RWPE2 (cell line): ENCODE data around the gene ABT1.

Experiments used
- ATAC-seq: fragments of 200-7000 bp; cut with Tn5 transposase; 3 replicates; pipeline ENCODE4 v1.9.1; 2021; ENCODE audit warnings: low read depth
- DNase-seq: peaks from one replicate; pipeline ENCODE4 v3.0.0-alpha.2; 2020; ENCODE audit warnings: low spot score
- H3K27ac ChIP-seq: fragments of 450-650 bp; 2 replicates; pipeline ENCODE4 v1.5.1; 2017; ENCODE audit warnings: mild to moderate bottlenecking; ENCODE audit not compliant: poor library complexity, severe bottlenecking
- H3K27me3 ChIP-seq: fragments of 250-450 bp; sonication (Bioruptor Pico); 2 replicates; pipeline ENCODE4 v1.5.1; 2021; ENCODE audit warnings: mild to moderate bottlenecking, moderate library complexity; ENCODE audit not compliant: insufficient read depth, poor library complexity, severe bottlenecking
- H3K36me3 ChIP-seq: fragments of 250-450 bp; sonication (Bioruptor Pico); 2 replicates; pipeline ENCODE4 v1.5.1; 2020; ENCODE audit warnings: low read depth, mild to moderate bottlenecking, moderate library complexity
- H3K4me1 ChIP-seq: fragments of 250-450 bp; sonication (Bioruptor Pico); 2 replicates; pipeline ENCODE4 v1.5.1; 2021; ENCODE audit warnings: mild to moderate bottlenecking, moderate library complexity; ENCODE audit not compliant: insufficient read depth, poor library complexity, severe bottlenecking
- H3K4me3 ChIP-seq: fragments of 250-450 bp; sonication (Bioruptor Pico); 2 replicates; pipeline ENCODE4 v1.5.1; 2021; ENCODE audit warnings: mild to moderate bottlenecking, moderate library complexity; ENCODE audit not compliant: severe bottlenecking
- H3K9me3 ChIP-seq: fragments of 250-450 bp; sonication (Bioruptor Pico); 2 replicates; pipeline ENCODE4 v1.5.1; 2021; ENCODE audit warnings: mild to moderate bottlenecking, moderate library complexity; ENCODE audit not compliant: severe bottlenecking
- CTCF ChIP-seq: fragments of 450-650 bp; IDR thresholded peaks from one replicate; pipeline ENCODE4 v1.5.1; 2017; ENCODE audit warnings: mild to moderate bottlenecking, moderate library complexity; ENCODE audit not compliant: poor library complexity, severe bottlenecking

Gene ABT1

GRCh38 chr6:26597389-26597766, 625 bp downstream of the ABT1 start:
- no peaks in the 10 kb centered on the region for H3K9me3 ChIP-seq
- H3K27ac ChIP-seq, result peak overlapping the region; percentile 74
- ATAC-seq (no peak), DNase-seq (no peak)
- TF ChIP-seq CTCF, result no peak
- H3K36me3 ChIP-seq, result peaks cover 15% of the 10 kb centered on the region
- no peaks in the 10 kb centered on the region for H3K27me3 ChIP-seq
- H3K4me3 ChIP-seq, result peak overlapping the region; percentile 87
- no peaks in the 10 kb centered on the region for H3K4me1 ChIP-seq

- DNase-seq (no peak), ATAC-seq (no peak)
- Histone ChIP-seq H3K9me3 (no peaks in the 10 kb centered on the region), H3K4me3 (peak overlapping the region; percentile 87), H3K27me3 (no peaks in the 10 kb centered on the region), H3K27ac (no peak overlapping the region), H3K36me3 (peaks cover 15% of the 10 kb centered on the region), H3K4me1 (no peaks in the 10 kb centered on the region)
- no peak for TF ChIP-seq CTCF
Measured at GRCh38 chr6:26597821-26598220, 1.1 kb downstream of the ABT1 start.

- no peak for ATAC-seq
- H3K4me1 ChIP-seq, result no peaks in the 10 kb centered on the region
- H3K36me3 ChIP-seq, result peaks cover 15% of the 10 kb centered on the region
- H3K4me3 ChIP-seq, result no peak overlapping the region
- no peaks in the 10 kb centered on the region for H3K27me3 ChIP-seq
- H3K9me3 ChIP-seq, result no peaks in the 10 kb centered on the region
- H3K27ac ChIP-seq, result no peak overlapping the region
- no peak for DNase-seq
- TF ChIP-seq CTCF, result no peak
Measured at GRCh38 chr6:26598267-26598666, 1.5 kb downstream of the ABT1 start.

- Histone ChIP-seq H3K4me1 (no peaks in the 10 kb centered on the region), H3K27ac (no peak overlapping the region), H3K27me3 (no peaks in the 10 kb centered on the region), H3K9me3 (no peaks in the 10 kb centered on the region), H3K4me3 (no peak overlapping the region), H3K36me3 (peaks cover 15% of the 10 kb centered on the region)
- TF ChIP-seq CTCF, result no peak
- ATAC-seq, result no peak
- no peak for DNase-seq
Measured at GRCh38 chr6:26599134-26599533, 2.4 kb downstream of the ABT1 start.

GRCh38 chr6:26599591-26599990, 2.8 kb downstream of the ABT1 start:
- ATAC-seq, result no peak
- Histone ChIP-seq H3K27ac (no peak overlapping the region), H3K27me3 (no peaks in the 10 kb centered on the region), H3K4me1 (no peaks in the 10 kb centered on the region), H3K4me3 (no peak overlapping the region), H3K9me3 (no peaks in the 10 kb centered on the region), H3K36me3 (peaks cover 15% of the 10 kb centered on the region)
- no peak for TF ChIP-seq CTCF
- DNase-seq, result no peak
